HG02759 (cell line): Measurements from ENCODE around the gene THSD4.
"Not testable (repeated sequence)": the region's sequence is repeated elsewhere in the genome, so short reads cannot be mapped to it uniquely, and the experiment has no call there.

Experiments
- ATAC-seq: cut with Tn5 transposase; IDR thresholded peaks from one replicate; pipeline ENCODE4 v1.9.1; 2021; ENCODE audit warnings: mild to moderate bottlenecking, moderate library complexity; ENCODE audit not compliant: unreplicated experiment

The THSD4 gene

GRCh38 chr15:71146580-71146982 is 31.3 kb downstream of the THSD4 start:
- no peak for ATAC-seq

GRCh38 chr15:71148048-71148447 is 32.8 kb downstream of the THSD4 start:
- no peak for ATAC-seq

- no peak for ATAC-seq
These were observed 34.6 kb downstream of the THSD4 start for GRCh38 chr15:71149646-71150557.

- no peak for ATAC-seq
These were observed 35.8 kb downstream of the THSD4 start for GRCh38 chr15:71151081-71151480.

- ATAC-seq: no peak
These were observed 37.3 kb downstream of the THSD4 start for GRCh38 chr15:71152542-71152941.

- ATAC-seq: no peak
These were observed 38.7 kb downstream of the THSD4 start for GRCh38 chr15:71153823-71154524.

- no peak for ATAC-seq
These were observed 39.4 kb downstream of the THSD4 start for GRCh38 chr15:71154607-71155200.

- ATAC-seq: no peak
These were observed 40.3 kb downstream of the THSD4 start for GRCh38 chr15:71155534-71155933.

GRCh38 chr15:71160976-71161375 is 45.7 kb downstream of the THSD4 start:
- no peak for ATAC-seq

GRCh38 chr15:71162309-71162708 is 47.0 kb downstream of the THSD4 start:
- ATAC-seq: no peak

- ATAC-seq: not testable (repeated sequence)
These were observed 49.3 kb downstream of the THSD4 start for GRCh38 chr15:71164606-71165005.

GRCh38 chr15:71167445-71168165 is 52.3 kb downstream of the THSD4 start:
- ATAC-seq: no peak

GRCh38 chr15:71168166-71168834 is 53.0 kb downstream of the THSD4 start:
- ATAC-seq: no peak

- no peak for ATAC-seq
These were observed 54.9 kb downstream of the THSD4 start for GRCh38 chr15:71170163-71170562.

- ATAC-seq: no peak
These were observed 55.9 kb downstream of the THSD4 start for GRCh38 chr15:71171195-71171594.

- ATAC-seq: not testable (repeated sequence)
These were observed 59.1 kb downstream of the THSD4 start for GRCh38 chr15:71174360-71174759.

GRCh38 chr15:71180986-71181853 is 65.9 kb downstream of the THSD4 start:
- ATAC-seq: no peak

GRCh38 chr15:71182522-71182921 is 67.3 kb downstream of the THSD4 start:
- ATAC-seq: no peak

GRCh38 chr15:71183063-71183462 is 67.8 kb downstream of the THSD4 start:
- ATAC-seq: no peak

- no peak for ATAC-seq
These were observed 70.4 kb downstream of the THSD4 start for GRCh38 chr15:71185706-71186105.
